DND-41 (cell line): ENCODE data around the gene PPM1K.

Source experiments
- ATAC-seq: fragments of 200-7000 bp; cut with Tn5 transposase; 3 replicates; pipeline ENCODE4 v1.9.1; 2021; ENCODE audit warnings: low read depth; ENCODE audit not compliant: insufficient read depth
- DNase-seq: peaks from one replicate; pipeline ENCODE4 v3.0.0-alpha.2; 2020
- H2AFZ ChIP-seq: 2 replicates; pipeline ENCODE4 v1.6.0; 2012; ENCODE audit warnings: low read depth, low read length
- H3K27ac ChIP-seq: 2 replicates; pipeline ENCODE4 v1.5.1; 2012; ENCODE audit warnings: low read length, inconsistent platforms
- H3K27me3 ChIP-seq: fragments of 200-600 bp; sonication (generic); 2 replicates; pipeline ENCODE4 v1.6.0; 2012; ENCODE audit warnings: low read length, mild to moderate bottlenecking, inconsistent platforms; ENCODE audit not compliant: insufficient read depth, poor library complexity
- H3K36me3 ChIP-seq: 2 replicates; pipeline ENCODE4 v1.5.1; 2012; ENCODE audit warnings: low read length, inconsistent platforms; ENCODE audit not compliant: insufficient read depth
- H3K4me1 ChIP-seq: 2 replicates; pipeline ENCODE4 v1.5.1; 2012; ENCODE audit warnings: mild to moderate bottlenecking, low read length; ENCODE audit not compliant: insufficient read depth
- H3K4me2 ChIP-seq: 2 replicates; pipeline ENCODE4 v1.6.0; 2012; ENCODE audit warnings: mild to moderate bottlenecking, moderate library complexity, low read length, inconsistent platforms; ENCODE audit not compliant: insufficient read depth
- H3K4me3 ChIP-seq, 2 experiments: fragments of 200-600 bp in 1 of 2; shearing (Covaris generic) in 1 of 2; 2 replicates each; pipeline ENCODE4 v1.5.1; 2012 to 2016; ENCODE audit warnings: inconsistent platforms in 2 of 2, low read length in 2 of 2, mild to moderate bottlenecking in 2 of 2, low read depth in 1 of 2, moderate library complexity in 1 of 2
- H3K79me2 ChIP-seq: 2 replicates; pipeline ENCODE4 v1.6.0; 2012; ENCODE audit warnings: low read length, inconsistent platforms; ENCODE audit not compliant: insufficient read depth
- H3K9ac ChIP-seq: 2 replicates; pipeline ENCODE4 v1.6.0; 2012; ENCODE audit warnings: low read depth, mild to moderate bottlenecking, inconsistent platforms, low read length, moderate library complexity
- H3K9me3 ChIP-seq: 2 replicates; pipeline ENCODE4 v1.5.1; 2012; ENCODE audit warnings: low read length, moderate library complexity, mild to moderate bottlenecking, inconsistent platforms; ENCODE audit not compliant: insufficient read depth, severe bottlenecking
- H4K20me1 ChIP-seq: 2 replicates; pipeline ENCODE4 v1.6.0; 2012; ENCODE audit warnings: low read length; ENCODE audit not compliant: insufficient read depth
- CTCF ChIP-seq: IDR thresholded peaks from 2 replicates; pipeline ENCODE4 v1.5.1; 2012; ENCODE audit warnings: borderline replicate concordance, low read length, moderate library complexity, mild to moderate bottlenecking; ENCODE audit not compliant: poor library complexity, severe bottlenecking; ENCODE audit errors: extremely low read depth
- EZH2 ChIP-seq: IDR thresholded peaks from 3 replicates; pipeline ENCODE4 v1.6.1; 2012; ENCODE audit warnings: borderline replicate concordance, low read depth, mild to moderate bottlenecking, moderate library complexity, low read length, inconsistent platforms; ENCODE audit not compliant: severe bottlenecking

PPM1K gene

GRCh38 chr4:88286897-88287296, 2.5 kb upstream of the PPM1K start:
- Histone ChIP-seq H3K9me3 (no peaks in the 10 kb centered on the region), H3K4me2 (no peak overlapping the region), H2AFZ (no peak overlapping the region), H4K20me1 (0 out of 2 replicates have a peak, but pooled peaks cover 2% of the 10 kb centered on the region), H3K79me2 (peaks cover 19% of the 10 kb centered on the region), H3K27me3 (no peaks in the 10 kb centered on the region), H3K27ac (no peak overlapping the region), H3K9ac (no peak overlapping the region), H3K4me1 (peaks cover 27% of the 10 kb centered on the region), H3K4me3 (no peak overlapping the region), H3K36me3 (no peaks in the 10 kb centered on the region; the same call in 1 of the 2 replicates)
- DNase-seq (no peak), ATAC-seq (no peak)
- TF ChIP-seq CTCF (no peak), EZH2 (no peak)

- H3K4me3 ChIP-seq, result peak overlapping the region; percentile 22 to 94; a peak in 3 of 4 replicates
- no peaks in the 10 kb centered on the region for H3K27me3 ChIP-seq
- ATAC-seq, result no peak
- peak overlapping the region; percentile 74 for H2AFZ ChIP-seq
- peaks cover 42% of the 10 kb centered on the region for H3K4me1 ChIP-seq
- H3K9ac ChIP-seq, result peak overlapping the region; percentile 42
- TF ChIP-seq CTCF, result no peak
- no peak for TF ChIP-seq EZH2
- no peaks in the 10 kb centered on the region; the same call in 1 of the 2 replicates for H3K36me3 ChIP-seq
- H3K27ac ChIP-seq, result peak overlapping the region; percentile 55
- peaks cover 6% of the 10 kb centered on the region; the same call in 1 of the 2 replicates for H4K20me1 ChIP-seq
- DNase-seq, result no peak
- peak overlapping the region; percentile 70 for H3K4me2 ChIP-seq
- H3K9me3 ChIP-seq, result no peaks in the 10 kb centered on the region
- H3K79me2 ChIP-seq, result peaks cover 35% of the 10 kb centered on the region
These were observed 883 bp upstream of the PPM1K start for GRCh38 chr4:88285235-88285653.

DNA sequence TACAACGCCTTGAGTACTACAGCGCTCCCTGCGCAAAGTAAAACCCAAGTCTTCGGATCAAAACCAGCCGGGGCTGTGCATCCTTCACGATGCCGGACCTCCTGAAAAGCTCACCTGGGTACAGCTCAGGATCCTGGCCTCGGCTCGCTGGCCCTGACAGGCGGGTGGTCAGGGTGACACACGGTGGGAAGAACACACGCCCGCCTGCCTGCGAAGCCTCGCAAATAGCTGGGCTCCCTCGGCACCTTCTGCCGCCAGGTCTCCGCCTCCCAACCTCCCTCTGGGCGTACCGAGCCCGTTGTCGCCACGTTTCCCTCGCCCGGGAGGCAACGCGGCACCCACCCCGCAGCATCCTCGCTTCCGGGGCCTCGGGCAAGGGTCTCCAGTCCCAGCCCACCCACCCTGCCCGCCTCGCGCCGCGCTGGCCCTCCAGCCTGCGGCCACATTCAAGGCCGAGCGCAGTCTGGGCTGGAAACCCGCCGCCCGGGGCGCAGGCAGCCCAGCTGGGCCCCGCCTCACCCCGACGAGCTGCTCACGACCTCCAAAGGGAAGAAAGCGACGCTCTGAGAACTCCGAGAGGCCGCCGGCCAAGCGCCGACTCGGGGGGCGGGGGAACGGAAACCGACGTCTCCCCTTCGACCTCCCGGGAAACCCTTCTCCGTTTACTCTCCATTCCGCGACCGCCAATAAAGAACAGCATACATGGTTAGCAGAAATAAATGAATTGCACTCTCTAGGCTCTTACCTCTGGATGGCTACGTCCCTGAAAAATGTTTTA, 511 bp downstream of the PPM1K start:
- DNase-seq, result peak; percentile 79
- no peak for TF ChIP-seq CTCF
- TF ChIP-seq EZH2, result no peak
- Histone ChIP-seq H3K4me2 (peak overlapping the region; percentile 70), H2AFZ (peak overlapping the region; percentile 99), H3K4me3 (peak overlapping the region; percentile 92 to 94), H3K9me3 (no peaks in the 10 kb centered on the region), H3K9ac (peak overlapping the region; percentile 88), H3K27ac (peak overlapping the region; percentile 99), H4K20me1 (peaks cover 6% of the 10 kb centered on the region; the same call in 1 of the 2 replicates), H3K27me3 (no peaks in the 10 kb centered on the region), H3K79me2 (peaks cover 49% of the 10 kb centered on the region), H3K36me3 (no peaks in the 10 kb centered on the region; the same call in 1 of the 2 replicates), H3K4me1 (peaks cover 44% of the 10 kb centered on the region)
- ATAC-seq, result peak; percentile 55
